GM12865 (cell line): ENCODE measurements around the gene MARF1.
A peak's percentile ranks its signal among the peaks of the same experiment; 100 is the strongest.
"Not testable (repeated sequence)": the region's sequence is repeated elsewhere in the genome, so short reads cannot be mapped to it uniquely, and the experiment has no call there.

Experiments used
- DNase-seq: peaks from one replicate; pipeline ENCODE4 v3.0.0; 2010; ENCODE audit warnings: low read depth
- H3K4me3 ChIP-seq: 2 replicates; pipeline ENCODE4 v1.5.1; 2011; ENCODE audit warnings: mild to moderate bottlenecking, low read depth, low read length, control low read depth
- TF ChIP-seq, protein P1 (sequence below): IDR thresholded peaks from 2 replicates; pipeline ENCODE4 v1.5.1; 2011; ENCODE audit warnings: low read length, control low read depth, low read depth, inconsistent platforms; ENCODE audit not compliant: insufficient read depth; ENCODE audit errors: missing control alignments

The MARF1 gene

DNA sequence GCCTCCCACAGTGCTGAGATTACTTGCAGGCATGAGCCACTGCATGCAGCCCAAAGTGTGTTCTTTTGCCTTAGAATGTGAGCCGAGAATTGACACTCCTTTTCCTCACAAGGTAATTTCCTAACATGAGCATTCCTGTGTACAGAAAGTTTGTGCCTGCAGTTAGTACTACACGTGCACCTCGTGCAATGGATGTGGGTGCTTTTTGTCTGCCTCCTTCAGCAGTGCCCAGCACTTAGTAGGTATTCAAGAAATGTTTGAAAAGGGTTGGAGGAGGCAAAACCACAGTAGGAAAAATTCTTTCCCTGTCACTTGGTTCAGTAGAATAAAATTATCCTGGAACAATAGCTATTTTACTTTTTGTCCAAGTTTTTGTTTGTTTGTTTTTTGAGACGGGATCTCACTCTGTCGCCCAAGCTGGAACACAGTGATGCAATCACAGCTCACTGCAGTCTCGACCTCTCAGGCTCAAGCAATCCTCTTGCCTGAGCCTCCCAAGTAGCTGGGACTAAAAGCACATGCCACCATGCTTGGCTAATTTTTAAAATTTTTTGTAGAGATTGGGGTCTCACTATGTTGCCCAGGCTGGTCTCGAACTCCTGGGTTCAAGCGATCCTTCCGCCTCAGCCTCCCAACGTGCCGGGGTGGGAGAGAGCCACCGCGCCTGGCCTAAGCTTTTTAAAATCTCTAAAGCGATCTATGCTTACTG, 9.5 kb upstream of the MARF1 start:
- H3K4me3 ChIP-seq: peak overlapping the region; percentile 96
- no peak for DNase-seq
- TF ChIP-seq, protein P1, sequence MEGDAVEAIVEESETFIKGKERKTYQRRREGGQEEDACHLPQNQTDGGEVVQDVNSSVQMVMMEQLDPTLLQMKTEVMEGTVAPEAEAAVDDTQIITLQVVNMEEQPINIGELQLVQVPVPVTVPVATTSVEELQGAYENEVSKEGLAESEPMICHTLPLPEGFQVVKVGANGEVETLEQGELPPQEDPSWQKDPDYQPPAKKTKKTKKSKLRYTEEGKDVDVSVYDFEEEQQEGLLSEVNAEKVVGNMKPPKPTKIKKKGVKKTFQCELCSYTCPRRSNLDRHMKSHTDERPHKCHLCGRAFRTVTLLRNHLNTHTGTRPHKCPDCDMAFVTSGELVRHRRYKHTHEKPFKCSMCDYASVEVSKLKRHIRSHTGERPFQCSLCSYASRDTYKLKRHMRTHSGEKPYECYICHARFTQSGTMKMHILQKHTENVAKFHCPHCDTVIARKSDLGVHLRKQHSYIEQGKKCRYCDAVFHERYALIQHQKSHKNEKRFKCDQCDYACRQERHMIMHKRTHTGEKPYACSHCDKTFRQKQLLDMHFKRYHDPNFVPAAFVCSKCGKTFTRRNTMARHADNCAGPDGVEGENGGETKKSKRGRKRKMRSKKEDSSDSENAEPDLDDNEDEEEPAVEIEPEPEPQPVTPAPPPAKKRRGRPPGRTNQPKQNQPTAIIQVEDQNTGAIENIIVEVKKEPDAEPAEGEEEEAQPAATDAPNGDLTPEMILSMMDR: no peak

DNA sequence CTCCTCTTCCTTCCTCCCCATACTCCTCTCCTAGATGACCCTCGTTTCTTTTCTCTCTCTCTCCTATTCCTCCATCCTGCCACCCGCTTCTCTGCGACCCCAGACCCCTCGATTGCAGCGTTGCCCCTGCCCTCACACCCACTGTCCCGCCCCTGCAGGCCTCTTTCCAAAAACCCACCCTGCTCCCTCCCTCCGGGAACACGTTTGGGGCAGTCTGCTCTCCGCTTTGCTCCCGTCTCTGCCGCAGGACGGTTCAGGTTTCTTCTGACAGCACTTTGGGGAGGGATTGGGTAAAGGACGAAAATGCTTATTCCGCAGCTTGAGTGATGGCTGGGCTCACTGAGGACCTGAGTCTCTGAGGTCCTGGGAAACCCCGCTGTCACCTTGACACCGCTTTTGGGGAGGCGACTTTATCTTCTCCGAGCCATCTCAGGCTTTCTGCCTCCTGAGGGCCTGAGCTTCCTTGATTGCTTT, 7.8 kb upstream of the MARF1 start:
- peak; percentile 76 for DNase-seq
- TF ChIP-seq, protein P1: no peak
- H3K4me3 ChIP-seq: peak overlapping the region; percentile 96

DNA sequence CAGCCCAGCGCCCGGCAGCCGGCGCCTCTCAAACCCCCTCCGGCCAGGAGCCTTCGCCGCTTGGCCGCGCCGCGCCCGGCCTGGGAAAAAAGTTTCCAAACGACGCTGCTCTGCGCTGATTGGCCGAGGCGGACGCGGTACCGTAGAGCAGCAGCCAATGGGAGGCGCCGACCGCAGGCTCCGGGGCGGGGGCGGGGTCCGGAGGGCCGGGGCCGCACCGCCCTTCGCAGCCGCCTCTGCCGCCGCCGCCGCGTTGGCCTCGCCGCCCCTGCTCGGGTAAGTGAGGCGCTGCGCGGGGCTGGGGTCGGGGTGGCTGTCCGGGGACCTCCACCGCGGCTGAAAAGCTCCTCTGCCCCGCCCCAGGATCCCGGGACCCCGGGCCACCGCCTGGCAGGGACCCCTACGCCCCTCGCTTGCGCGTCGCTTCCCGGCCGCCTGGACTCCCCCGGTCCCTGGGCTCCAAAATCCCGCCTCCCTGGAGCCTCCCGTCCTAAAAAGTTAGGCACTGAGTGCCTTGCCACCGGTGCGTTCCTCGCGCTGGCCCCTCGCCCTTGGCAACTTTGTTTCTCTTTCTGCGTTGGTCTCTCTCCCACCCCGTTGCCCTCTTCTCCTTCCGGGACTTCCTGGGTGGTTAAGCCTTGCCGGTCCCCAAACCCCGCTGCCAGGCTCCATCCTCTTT, 7.2 kb upstream of the MARF1 start, which contains the start of gene NDE1:
TSS of gene NDE1 (plus strand) at position 227 of the 679 bp plus-strand sequence. CDS start 14,534 bp downstream, outside the sequence.
- H3K4me3 ChIP-seq: peak within 1 kb of the TSS; percentile 96
- TF ChIP-seq, protein P1: no peak
- peak; percentile 93 for DNase-seq

DNA sequence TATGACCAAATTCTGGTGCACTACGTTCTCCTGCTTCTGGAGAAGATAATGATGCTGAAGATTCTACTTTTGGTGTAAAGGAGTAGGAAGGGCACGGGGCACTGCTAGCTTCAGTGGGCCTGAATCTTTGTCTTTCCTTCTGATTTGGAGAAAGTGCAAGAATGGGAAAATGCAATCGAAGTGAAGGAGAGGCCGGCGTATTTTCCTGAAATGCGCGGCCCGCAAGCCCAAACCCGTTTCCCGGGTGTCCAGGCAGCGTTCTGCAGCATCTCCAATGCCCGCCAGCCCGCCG, 6.7 kb upstream of the MARF1 start:
- no peak for DNase-seq
- H3K4me3 ChIP-seq: peak overlapping the region; percentile 53
- TF ChIP-seq, protein P1: no peak

DNA sequence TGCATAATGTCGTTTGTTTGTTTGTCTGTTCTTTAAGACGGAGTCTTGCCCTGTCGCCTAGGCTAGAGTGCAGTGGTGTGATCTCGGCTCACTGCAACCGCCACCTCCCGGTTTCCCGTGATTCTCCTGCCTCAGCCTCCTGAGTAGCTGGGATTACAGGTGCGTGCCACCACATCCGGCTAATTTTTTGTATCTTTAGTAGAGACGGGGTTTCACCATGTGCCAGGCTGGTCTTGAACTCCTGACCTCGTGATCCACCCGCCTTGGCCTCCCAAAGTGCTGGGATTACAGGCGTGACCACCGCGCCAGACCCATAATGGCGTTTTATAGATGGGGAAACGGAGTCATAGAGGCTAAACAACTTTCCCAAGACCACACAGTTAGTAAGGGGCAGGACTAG, 6.4 kb upstream of the MARF1 start:
- peak overlapping the region; percentile 53 for H3K4me3 ChIP-seq
- not testable (repeated sequence) for DNase-seq

DNA sequence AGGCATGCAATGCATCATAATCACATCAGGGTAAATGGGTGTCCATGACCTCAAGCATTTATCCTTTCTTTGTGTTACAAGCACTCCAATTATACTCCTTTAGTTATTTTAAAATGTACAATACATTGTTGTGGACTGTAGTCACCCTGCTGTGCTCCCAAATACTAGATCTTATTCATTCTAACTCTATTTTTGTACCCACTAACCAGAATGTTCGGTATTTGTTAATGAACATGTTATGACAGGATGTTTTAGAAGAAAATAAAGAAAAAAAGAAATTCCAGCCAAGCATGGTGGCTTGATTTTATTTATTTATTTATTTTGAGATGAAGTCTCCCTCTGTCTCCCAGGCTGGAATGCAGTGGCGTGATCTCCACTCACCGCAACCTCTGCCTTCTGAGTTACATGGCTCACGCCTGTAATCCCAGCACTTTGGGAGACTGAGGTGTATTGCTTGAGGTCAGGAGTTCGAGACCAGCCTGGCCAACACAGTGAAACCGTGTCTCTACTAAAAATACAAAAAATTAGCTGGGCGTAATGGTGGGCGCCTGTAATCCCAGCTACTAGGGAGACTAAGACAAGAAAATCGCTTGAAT, 5.3 kb upstream of the MARF1 start:
- no peak overlapping the region for H3K4me3 ChIP-seq
- DNase-seq: no peak

More for the DNA sequence above, 5.3 kb upstream of the MARF1 start:
- TF ChIP-seq, protein P1: no peak
